ENCODE results near the gene PRR5L. TPM values are rescaled to one million over a fixed set of nuclear protein-coding genes. Genes with fewer than 3 reads are reported as not detected.
"Not testable (repeated sequence)": the region's sequence is repeated elsewhere in the genome, so short reads cannot be mapped to it uniquely, and the experiment has no call there.

PRR5L gene
- total RNA-seq, 6 experiments from 2014 or later = 19.9 to 27.5 (median 24.9) TPM

- DNase-seq = no peak
- peaks cover 10% of the 10 kb centered on the region for H3K4me1 Mint-ChIP-seq (ENCODE audit: low read depth)
- H3K27me3 Mint-ChIP-seq (ENCODE audit: insufficient read depth) = no peaks in the 10 kb centered on the region
- no peak overlapping the region for H3K27ac Mint-ChIP-seq
- no peak overlapping the region for H3K4me3 Mint-ChIP-seq
- no peaks in the 10 kb centered on the region; the same call in 1 of the 2 replicates for H3K36me3 Mint-ChIP-seq (ENCODE audit: low read depth)
- H3K9me3 Mint-ChIP-seq = no peaks in the 10 kb centered on the region
- TF ChIP-seq CTCF (IDR thresholded peaks at IDR 0.05) = no peak
Observed at GRCh38 chr11:36480833-36481232, 184.7 kb downstream of the PRR5L start.

GRCh38 chr11:36483042-36483441 is 187.0 kb downstream of the PRR5L start:
- H3K27me3 Mint-ChIP-seq (ENCODE audit: insufficient read depth); H3K27ac Mint-ChIP-seq; H3K36me3 Mint-ChIP-seq (ENCODE audit: low read depth); H3K9me3 Mint-ChIP-seq; DNase-seq; H3K4me3 Mint-ChIP-seq: not testable (repeated sequence)
- H3K4me1 Mint-ChIP-seq (ENCODE audit: low read depth) = peaks cover 11% of the 10 kb centered on the region

- peaks cover 34% of the 10 kb centered on the region for H3K4me1 Mint-ChIP-seq (ENCODE audit: low read depth)
- H3K9me3 Mint-ChIP-seq = no peaks in the 10 kb centered on the region
- no peak for TF ChIP-seq CTCF (IDR thresholded peaks at IDR 0.05)
- no peaks in the 10 kb centered on the region for H3K27me3 Mint-ChIP-seq (ENCODE audit: insufficient read depth)
- H3K27ac Mint-ChIP-seq = no peak overlapping the region
- H3K36me3 Mint-ChIP-seq (ENCODE audit: low read depth) = peaks cover 6% of the 10 kb centered on the region
- no peak overlapping the region for H3K4me3 Mint-ChIP-seq
- no peak for DNase-seq
Observed at GRCh38 chr11:36485298-36486002, 189.4 kb downstream of the PRR5L start.

- Mint-ChIP-seq H3K4me3 (peak overlapping the region; percentile 60), H3K27ac (peak overlapping the region; percentile 89), H3K36me3 (ENCODE audit: low read depth) (peaks cover 16% of the 10 kb centered on the region)
Observed at GRCh38 chr11:36487619-36488018, 191.5 kb downstream of the PRR5L start.

GRCh38 chr11:36488096-36488495 is 192.0 kb downstream of the PRR5L start:
- Mint-ChIP-seq H3K27ac (peak overlapping the region; percentile 89), H3K4me3 (peak overlapping the region; percentile 60), H3K36me3 (ENCODE audit: low read depth) (peaks cover 17% of the 10 kb centered on the region), H3K9me3 (no peaks in the 10 kb centered on the region), H3K4me1 (ENCODE audit: low read depth) (peaks cover 39% of the 10 kb centered on the region), H3K27me3 (ENCODE audit: insufficient read depth) (no peaks in the 10 kb centered on the region)
- TF ChIP-seq CTCF (IDR thresholded peaks at IDR 0.05) = no peak
- DNase-seq = no peak

More at GRCh38 chr11:36487619-36488018, 191.5 kb downstream of the PRR5L start:
- DNase-seq = no peak
- Mint-ChIP-seq H3K4me1 (ENCODE audit: low read depth) (peaks cover 39% of the 10 kb centered on the region), H3K9me3 (no peaks in the 10 kb centered on the region), H3K27me3 (ENCODE audit: insufficient read depth) (no peaks in the 10 kb centered on the region)
- no peak for TF ChIP-seq CTCF (IDR thresholded peaks at IDR 0.05)

- DNase-seq = no peak
- no peaks in the 10 kb centered on the region for H3K9me3 Mint-ChIP-seq
- H3K36me3 Mint-ChIP-seq (ENCODE audit: low read depth) = peaks cover 17% of the 10 kb centered on the region
- H3K4me1 Mint-ChIP-seq (ENCODE audit: low read depth) = peaks cover 39% of the 10 kb centered on the region
- H3K4me3 Mint-ChIP-seq = no peak overlapping the region
- no peak for TF ChIP-seq CTCF (IDR thresholded peaks at IDR 0.05)
- no peak overlapping the region for H3K27ac Mint-ChIP-seq
- no peaks in the 10 kb centered on the region for H3K27me3 Mint-ChIP-seq (ENCODE audit: insufficient read depth)
Observed at GRCh38 chr11:36490026-36490806, 194.1 kb downstream of the PRR5L start.
